Osteocyte (in vitro differentiated cells): Measurements from ENCODE around the gene CHMP3. TPM values are rescaled to one million over a fixed set of nuclear protein-coding genes. Genes with fewer than 3 reads are reported as not detected.

Experiments
- DNase-seq: peaks from one replicate; pipeline ENCODE4 v3.0.0; 2021; ENCODE audit warnings: mixed read lengths; ENCODE audit not compliant: unreplicated experiment; ENCODE audit errors: extremely low spot score
- H3K27ac Mint-ChIP-seq: one replicate; pipeline ENCODE4 v1.8.0; 2021; ENCODE audit warnings: mild to moderate bottlenecking, mixed read lengths; ENCODE audit not compliant: unreplicated experiment
- H3K27me3 Mint-ChIP-seq: one replicate; pipeline ENCODE4 v1.8.0; 2021; ENCODE audit warnings: mixed read lengths; ENCODE audit not compliant: unreplicated experiment
- H3K36me3 Mint-ChIP-seq: one replicate; pipeline ENCODE4 v1.8.0; 2021; ENCODE audit warnings: mixed read lengths; ENCODE audit not compliant: unreplicated experiment
- H3K4me1 Mint-ChIP-seq: one replicate; pipeline ENCODE4 v1.8.0; 2021; ENCODE audit warnings: mixed read lengths; ENCODE audit not compliant: unreplicated experiment
- H3K4me3 Mint-ChIP-seq: one replicate; pipeline ENCODE4 v1.8.0; 2021; ENCODE audit warnings: mild to moderate bottlenecking, moderate library complexity, mixed read lengths; ENCODE audit not compliant: unreplicated experiment
- H3K9me3 Mint-ChIP-seq: one replicate; pipeline ENCODE4 v1.8.0; 2021; ENCODE audit warnings: mixed read lengths; ENCODE audit not compliant: unreplicated experiment
- total RNA-seq: library from RNA; stranded (reverse); gene quantifications from 2 replicates; pipeline ENCODE4 v1.2.1, GENCODE V29; 2021
- TF ChIP-seq, protein P1 (sequence below): fragments of 200-600 bp; sonication (generic); IDR thresholded peaks from 2 replicates; pipeline ENCODE4 v1.5.0; 2021; ENCODE audit warnings: antibody characterized with exemption, mild to moderate bottlenecking, moderate library complexity

Gene CHMP3
- total RNA-seq, 1 donor from 2014 or later, result 124 TPM

GRCh38 chr2:86513948-86514660 lies 49.1 kb downstream of the CHMP3 start:
- DNase-seq, result no peak
- Mint-ChIP-seq H3K36me3 (peaks cover 20% of the 10 kb centered on the region), H3K27me3 (no peaks in the 10 kb centered on the region), H3K4me1 (peaks cover 17% of the 10 kb centered on the region), H3K4me3 (no peak overlapping the region), H3K27ac (no peak overlapping the region), H3K9me3 (no peaks in the 10 kb centered on the region)
- TF ChIP-seq, protein P1, sequence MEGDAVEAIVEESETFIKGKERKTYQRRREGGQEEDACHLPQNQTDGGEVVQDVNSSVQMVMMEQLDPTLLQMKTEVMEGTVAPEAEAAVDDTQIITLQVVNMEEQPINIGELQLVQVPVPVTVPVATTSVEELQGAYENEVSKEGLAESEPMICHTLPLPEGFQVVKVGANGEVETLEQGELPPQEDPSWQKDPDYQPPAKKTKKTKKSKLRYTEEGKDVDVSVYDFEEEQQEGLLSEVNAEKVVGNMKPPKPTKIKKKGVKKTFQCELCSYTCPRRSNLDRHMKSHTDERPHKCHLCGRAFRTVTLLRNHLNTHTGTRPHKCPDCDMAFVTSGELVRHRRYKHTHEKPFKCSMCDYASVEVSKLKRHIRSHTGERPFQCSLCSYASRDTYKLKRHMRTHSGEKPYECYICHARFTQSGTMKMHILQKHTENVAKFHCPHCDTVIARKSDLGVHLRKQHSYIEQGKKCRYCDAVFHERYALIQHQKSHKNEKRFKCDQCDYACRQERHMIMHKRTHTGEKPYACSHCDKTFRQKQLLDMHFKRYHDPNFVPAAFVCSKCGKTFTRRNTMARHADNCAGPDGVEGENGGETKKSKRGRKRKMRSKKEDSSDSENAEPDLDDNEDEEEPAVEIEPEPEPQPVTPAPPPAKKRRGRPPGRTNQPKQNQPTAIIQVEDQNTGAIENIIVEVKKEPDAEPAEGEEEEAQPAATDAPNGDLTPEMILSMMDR, result no peak

GRCh38 chr2:86512892-86513291 lies 50.4 kb downstream of the CHMP3 start:
- Mint-ChIP-seq H3K27ac (no peak overlapping the region), H3K4me3 (no peak overlapping the region), H3K27me3 (no peaks in the 10 kb centered on the region), H3K36me3 (peaks cover 26% of the 10 kb centered on the region), H3K9me3 (no peaks in the 10 kb centered on the region), H3K4me1 (peaks cover 5% of the 10 kb centered on the region)
- TF ChIP-seq, protein P1, result no peak
- DNase-seq, result no peak

DNA sequence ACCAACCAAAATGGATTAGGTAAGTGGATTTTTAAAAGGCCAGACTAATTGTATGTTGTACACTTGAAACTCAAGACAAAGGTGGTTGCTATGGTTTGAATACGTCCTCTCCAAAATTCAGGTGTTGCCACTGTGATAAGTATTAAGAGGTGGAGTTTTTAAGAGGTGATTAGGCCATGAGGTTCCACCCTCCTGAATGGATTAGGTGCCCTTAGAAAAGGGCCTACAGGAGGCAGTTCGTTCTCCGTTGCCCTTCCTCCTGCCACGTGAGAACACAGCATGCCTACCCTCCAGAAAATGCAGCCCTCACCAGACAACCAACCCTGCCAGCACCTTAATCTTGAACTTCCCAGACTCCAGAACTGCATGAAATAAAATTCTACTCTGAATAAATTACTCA lies 51.2 kb downstream of the CHMP3 start:
- H3K9me3 Mint-ChIP-seq, result no peaks in the 10 kb centered on the region
- peaks cover 35% of the 10 kb centered on the region for H3K36me3 Mint-ChIP-seq
- H3K27ac Mint-ChIP-seq, result no peak overlapping the region
- no peak for DNase-seq
- H3K27me3 Mint-ChIP-seq, result no peaks in the 10 kb centered on the region
- peaks cover 4% of the 10 kb centered on the region for H3K4me1 Mint-ChIP-seq
- no peak overlapping the region for H3K4me3 Mint-ChIP-seq
- TF ChIP-seq, protein P1, result no peak

DNA sequence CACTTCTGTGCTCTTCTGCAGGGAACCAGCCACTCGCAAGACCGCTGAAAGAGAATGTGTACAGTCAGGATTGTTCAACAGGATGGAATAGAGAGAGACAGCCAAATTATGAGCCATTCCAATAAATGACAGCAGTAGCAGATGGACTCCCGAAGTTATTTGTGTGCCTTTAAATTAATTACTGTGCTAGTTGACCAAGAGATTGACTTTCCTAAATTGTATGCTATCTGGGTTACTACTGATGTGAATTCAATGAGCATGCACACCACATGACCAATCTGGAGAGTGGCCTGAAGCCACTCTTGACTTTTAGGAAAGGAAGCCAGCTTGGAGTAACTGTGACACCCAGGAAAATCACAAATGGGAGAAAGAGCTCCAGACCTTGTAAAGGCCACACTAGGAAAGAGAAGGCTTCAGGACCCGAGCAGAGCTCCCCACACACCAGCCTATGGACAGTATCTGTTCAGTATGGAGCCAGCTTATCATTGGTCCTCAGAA lies 52.8 kb downstream of the CHMP3 start:
- Mint-ChIP-seq H3K9me3 (no peaks in the 10 kb centered on the region), H3K36me3 (peaks cover 42% of the 10 kb centered on the region), H3K27ac (no peak overlapping the region), H3K27me3 (no peaks in the 10 kb centered on the region), H3K4me3 (no peak overlapping the region), H3K4me1 (peaks cover 2% of the 10 kb centered on the region)
- DNase-seq, result no peak
- TF ChIP-seq, protein P1, result no peak

GRCh38 chr2:86507600-86507999 lies 55.6 kb downstream of the CHMP3 start:
- H3K27me3 Mint-ChIP-seq, result no peaks in the 10 kb centered on the region
- no peaks in the 10 kb centered on the region for H3K9me3 Mint-ChIP-seq
- H3K4me3 Mint-ChIP-seq, result no peak overlapping the region
- peaks cover 61% of the 10 kb centered on the region for H3K36me3 Mint-ChIP-seq
- DNase-seq, result no peak
- H3K27ac Mint-ChIP-seq, result no peak overlapping the region
- TF ChIP-seq, protein P1, result no peak
- no peaks in the 10 kb centered on the region for H3K4me1 Mint-ChIP-seq
